Measurements from ENCODE around the gene DIP2C.

GRCh38 chr10:621981-622740, 67.3 kb downstream of the DIP2C start:
- TF ChIP-seq CTCF (IDR thresholded peaks at IDR 0.05), result no peak
- TF ChIP-seq EZH2 (IDR thresholded peaks at IDR 0.05), result no peak
- no peak for TF ChIP-seq EZH2phosphoT487 (IDR thresholded peaks at IDR 0.05)

Measured in neural progenitor cell (in vitro differentiated cells).